Right kidney (tissue), 1 donor: ENCODE results near the gene POLR2L.

ENCODE experiments used
- DNase-seq: peaks from one replicate; pipeline ENCODE4 v3.0.0-alpha.2; 2016

Gene POLR2L

GRCh38 chr11:794766-795633, 47.3 kb downstream of the POLR2L start:
- DNase-seq = no peak

- no peak for DNase-seq
These were observed 48.1 kb downstream of the POLR2L start for GRCh38 chr11:794013-794765.

GRCh38 chr11:793556-793955, 48.8 kb downstream of the POLR2L start:
- DNase-seq = no peak

GRCh38 chr11:792873-793272, 49.5 kb downstream of the POLR2L start:
- DNase-seq = no peak

- no peak for DNase-seq
These were observed 49.9 kb downstream of the POLR2L start for GRCh38 chr11:792535-792821.

- DNase-seq = no peak
These were observed 50.4 kb downstream of the POLR2L start for GRCh38 chr11:791658-792534.

- no peak for DNase-seq
These were observed 51.4 kb downstream of the POLR2L start for GRCh38 chr11:790721-791564.

GRCh38 chr11:789943-790342, 52.4 kb downstream of the POLR2L start, which contains the start of gene CEND1:
Gene CEND1 (minus strand): TSS chr11:790090. CDS start chr11:788576, 1,514 bp downstream.
- DNase-seq = no peak
